ENCODE results near the gene CELA1.
A peak's percentile ranks its signal among the peaks of the same experiment; 100 is the strongest.

CELA1 gene

DNA sequence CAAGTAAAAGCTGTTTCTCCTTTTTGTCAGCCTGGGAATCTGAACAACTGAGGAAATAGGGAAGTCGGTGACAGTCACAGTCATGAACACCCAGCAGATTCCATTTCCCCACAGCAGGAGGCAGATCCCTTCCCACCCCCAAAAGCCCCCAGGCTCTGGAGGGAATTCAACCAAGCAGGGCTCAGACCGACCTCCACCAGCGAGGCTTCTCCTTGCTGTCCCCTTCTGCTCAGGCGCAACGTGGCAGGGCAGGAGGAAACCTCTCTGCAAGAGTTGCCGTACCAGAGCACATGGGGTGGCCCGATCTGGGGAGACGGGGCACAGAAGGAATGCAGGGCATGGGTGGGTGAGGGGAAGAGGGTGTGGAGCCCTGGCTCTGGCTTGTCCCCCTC lies 44.4 kb upstream of the CELA1 start:
- Mint-ChIP-seq H3K4me3 (peak overlapping the region; percentile 86 to 91 (median 89)), H3K9me3 (no peaks in the 10 kb centered on the region), H3K36me3 (ENCODE audit: low read depth) (no peaks in the 10 kb centered on the region), H3K4me1 (peaks cover 24% of the 10 kb centered on the region), H3K27ac (peak overlapping the region in 2 of 3 experiments; percentile 27 to 76), H3K27me3 (ENCODE audit: low read depth) (peaks cover 84% of the 10 kb centered on the region)
- TF ChIP-seq, protein P1, sequence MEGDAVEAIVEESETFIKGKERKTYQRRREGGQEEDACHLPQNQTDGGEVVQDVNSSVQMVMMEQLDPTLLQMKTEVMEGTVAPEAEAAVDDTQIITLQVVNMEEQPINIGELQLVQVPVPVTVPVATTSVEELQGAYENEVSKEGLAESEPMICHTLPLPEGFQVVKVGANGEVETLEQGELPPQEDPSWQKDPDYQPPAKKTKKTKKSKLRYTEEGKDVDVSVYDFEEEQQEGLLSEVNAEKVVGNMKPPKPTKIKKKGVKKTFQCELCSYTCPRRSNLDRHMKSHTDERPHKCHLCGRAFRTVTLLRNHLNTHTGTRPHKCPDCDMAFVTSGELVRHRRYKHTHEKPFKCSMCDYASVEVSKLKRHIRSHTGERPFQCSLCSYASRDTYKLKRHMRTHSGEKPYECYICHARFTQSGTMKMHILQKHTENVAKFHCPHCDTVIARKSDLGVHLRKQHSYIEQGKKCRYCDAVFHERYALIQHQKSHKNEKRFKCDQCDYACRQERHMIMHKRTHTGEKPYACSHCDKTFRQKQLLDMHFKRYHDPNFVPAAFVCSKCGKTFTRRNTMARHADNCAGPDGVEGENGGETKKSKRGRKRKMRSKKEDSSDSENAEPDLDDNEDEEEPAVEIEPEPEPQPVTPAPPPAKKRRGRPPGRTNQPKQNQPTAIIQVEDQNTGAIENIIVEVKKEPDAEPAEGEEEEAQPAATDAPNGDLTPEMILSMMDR (IDR thresholded peaks at IDR 0.05; ENCODE audit: unreplicated experiment in 3 of 3) = no peak

DNA sequence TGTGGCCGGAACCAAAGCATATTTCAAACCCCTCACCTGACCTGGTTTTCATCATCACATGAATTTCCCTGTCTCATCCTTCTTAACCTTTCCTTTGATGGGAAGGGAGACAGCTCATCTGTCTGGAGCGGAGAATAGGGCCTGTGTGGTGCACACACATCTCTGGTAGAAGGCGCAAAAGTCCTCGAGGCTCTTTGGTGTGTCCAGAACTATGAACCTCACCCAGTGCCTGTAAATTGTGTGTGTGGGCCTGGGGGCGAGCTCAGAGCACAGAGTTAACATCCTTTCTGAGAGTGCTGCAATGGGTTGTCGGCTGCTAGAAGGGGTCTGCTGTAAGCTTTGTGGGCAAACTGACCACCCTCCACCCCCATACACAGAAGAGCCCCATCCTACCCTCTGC lies 44.0 kb upstream of the CELA1 start:
- Mint-ChIP-seq H3K27me3 (ENCODE audit: low read depth) (peaks cover 80% of the 10 kb centered on the region), H3K4me1 (peaks cover 24% of the 10 kb centered on the region), H3K36me3 (ENCODE audit: low read depth) (no peaks in the 10 kb centered on the region), H3K4me3 (peak overlapping the region; percentile 86 to 91 (median 89)), H3K27ac (peak overlapping the region in 2 of 3 experiments; percentile 23 to 76), H3K9me3 (no peaks in the 10 kb centered on the region)
- TF ChIP-seq, protein P1 (IDR thresholded peaks at IDR 0.05; ENCODE audit: unreplicated experiment in 3 of 3) = no peak

DNA sequence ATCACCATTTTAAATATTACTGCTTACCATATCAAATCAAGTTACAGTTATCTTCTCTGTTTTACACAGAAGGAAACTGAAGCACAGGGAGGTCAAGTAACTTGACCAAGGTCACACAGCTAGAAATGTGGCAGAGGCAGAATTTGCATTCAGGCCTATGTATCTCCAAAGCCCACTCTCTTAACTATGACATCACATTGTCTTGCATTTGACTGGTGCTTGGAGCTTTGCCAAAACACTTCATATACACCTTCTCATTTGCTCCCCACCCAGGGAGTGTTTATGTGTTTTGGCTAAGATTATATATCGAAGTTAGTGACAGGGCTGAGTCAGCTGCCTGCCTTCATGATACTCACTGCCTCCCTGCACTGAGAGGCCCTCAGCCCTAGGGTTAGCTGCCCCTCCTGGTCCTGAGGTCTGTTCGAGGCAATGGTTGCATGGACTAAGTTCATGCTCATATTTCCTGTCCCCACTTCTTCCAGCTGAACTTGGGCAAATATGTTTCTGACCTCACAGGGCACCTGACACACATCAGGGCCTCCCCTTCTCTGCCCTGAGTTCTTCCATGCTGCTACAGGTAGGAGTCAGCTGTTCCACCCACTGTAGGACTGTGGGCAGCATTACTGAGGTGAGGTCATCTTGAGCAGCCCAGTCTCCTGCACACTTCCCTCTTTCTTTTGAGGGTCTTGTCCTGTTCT lies 43.0 kb upstream of the CELA1 start:
- Mint-ChIP-seq H3K4me3 (peak overlapping the region in 1 of 3 experiments; percentile 20), H3K27ac (no peak overlapping the region), H3K4me1 (peaks cover 24% of the 10 kb centered on the region)

DNA sequence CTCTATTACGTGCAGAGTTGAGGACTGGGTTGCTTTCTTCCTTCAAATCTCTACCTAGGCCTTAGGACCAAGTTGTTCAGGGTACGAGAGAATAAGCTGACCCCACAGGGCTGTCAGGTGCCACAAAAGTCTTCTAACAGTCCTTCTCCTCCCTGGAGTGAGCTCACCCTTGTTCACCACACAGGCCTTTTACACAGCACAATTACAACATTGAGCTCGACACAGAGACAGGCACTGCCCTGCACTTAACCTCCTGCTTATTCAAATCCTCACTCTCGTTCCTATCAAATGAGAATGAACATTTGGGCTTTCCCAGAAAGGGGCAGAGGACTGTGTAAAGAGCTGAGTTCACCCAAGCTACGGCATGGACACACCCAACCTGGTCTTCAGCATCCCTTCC lies 42.4 kb upstream of the CELA1 start:
- peaks cover 63% of the 10 kb centered on the region for H3K27me3 Mint-ChIP-seq (ENCODE audit: low read depth)
- peak overlapping the region in 1 of 3 experiments; percentile 11 for H3K27ac Mint-ChIP-seq
- H3K4me3 Mint-ChIP-seq = peak overlapping the region in 2 of 3 experiments; percentile 7 to 20
- peaks cover 24% of the 10 kb centered on the region for H3K4me1 Mint-ChIP-seq
- TF ChIP-seq, protein P1 (IDR thresholded peaks at IDR 0.05; ENCODE audit: unreplicated experiment in 3 of 3) = no peak
- H3K9me3 Mint-ChIP-seq = no peaks in the 10 kb centered on the region
- no peaks in the 10 kb centered on the region for H3K36me3 Mint-ChIP-seq (ENCODE audit: low read depth)

More for the DNA sequence above, 43.0 kb upstream of the CELA1 start:
- Mint-ChIP-seq H3K9me3 (no peaks in the 10 kb centered on the region), H3K36me3 (ENCODE audit: low read depth) (no peaks in the 10 kb centered on the region), H3K27me3 (ENCODE audit: low read depth) (peaks cover 69% of the 10 kb centered on the region)
- TF ChIP-seq, protein P1 (IDR thresholded peaks at IDR 0.05; ENCODE audit: unreplicated experiment in 3 of 3) = no peak

DNA sequence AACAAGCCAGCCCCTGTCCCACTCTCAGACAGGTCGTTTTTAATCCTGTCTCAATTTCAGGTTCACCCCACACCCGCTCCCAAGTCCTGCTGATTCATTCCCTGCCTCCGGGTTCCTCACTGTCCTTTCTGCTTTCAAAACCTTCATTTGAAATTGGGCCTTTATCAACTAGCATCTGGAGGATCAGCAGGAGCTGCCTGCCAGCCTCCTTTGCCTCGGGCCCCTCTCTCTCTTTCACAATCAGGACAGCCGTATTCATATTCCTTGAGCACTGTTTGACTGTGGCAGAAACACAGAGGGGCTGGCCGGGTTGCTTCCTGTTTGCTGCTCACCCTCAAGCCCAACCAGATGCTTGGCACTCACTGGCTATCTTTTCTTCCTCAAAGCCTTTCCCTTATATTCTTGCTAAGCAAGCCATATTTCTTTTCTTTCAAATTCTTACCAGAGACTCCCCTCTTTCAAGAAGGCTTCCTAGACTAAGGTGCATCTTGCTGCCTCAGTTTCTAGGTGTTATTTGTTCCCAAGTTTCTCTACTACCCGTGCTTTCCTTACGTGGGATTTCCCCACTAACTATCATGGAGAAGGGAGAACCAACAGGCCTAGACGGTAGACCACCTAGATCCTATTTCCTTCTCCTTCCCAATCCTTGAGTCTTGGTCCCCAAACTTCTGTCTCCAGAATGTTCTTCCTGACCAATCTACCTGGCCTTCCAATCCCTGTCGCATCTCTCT lies 41.8 kb upstream of the CELA1 start:
- peaks cover 57% of the 10 kb centered on the region for H3K27me3 Mint-ChIP-seq (ENCODE audit: low read depth)
- H3K27ac Mint-ChIP-seq = peak overlapping the region in 2 of 3 experiments; percentile 11 to 30
- H3K9me3 Mint-ChIP-seq = no peaks in the 10 kb centered on the region
- TF ChIP-seq, protein P1 (IDR thresholded peaks at IDR 0.05; ENCODE audit: unreplicated experiment in 3 of 3) = no peak
- no peaks in the 10 kb centered on the region for H3K36me3 Mint-ChIP-seq (ENCODE audit: low read depth)
- H3K4me1 Mint-ChIP-seq = peaks cover 28% of the 10 kb centered on the region
- H3K4me3 Mint-ChIP-seq = no peak overlapping the region

All from nephron (organoid).